K562 (cell line): ENCODE data around the gene TUBD1. TPM values are rescaled to one million over a fixed set of nuclear protein-coding genes. Genes with fewer than 3 reads are reported as not detected.

Experiments
- DMBX1 ChIP-seq: fragments of 250-450 bp; sonication (Bioruptor Pico); IDR thresholded peaks from 2 replicates; pipeline ENCODE4 v1.8.0; 2022; ENCODE audit warnings: inconsistent platforms, mild to moderate bottlenecking, moderate library complexity, borderline replicate concordance
- DNMT1 ChIP-seq: fragments of 450-650 bp; IDR thresholded peaks from 2 replicates; pipeline ENCODE4 v1.6.1; 2016; ENCODE audit warnings: antibody characterized with exemption, mild to moderate bottlenecking
- EP300 ChIP-seq: IDR thresholded peaks from 2 replicates; pipeline ENCODE4 v1.6.1; 2012; ENCODE audit warnings: low read length, improper control_type of control experiment
- HDAC3 ChIP-seq: fragments of 450-650 bp; IDR thresholded peaks from 2 replicates; pipeline ENCODE4 v1.6.1; 2018; ENCODE audit warnings: borderline replicate concordance, mild to moderate bottlenecking, moderate library complexity; ENCODE audit not compliant: partially characterized antibody
- HOXB6 ChIP-seq: fragments of 250-450 bp; sonication (Bioruptor Pico); IDR thresholded peaks from 2 replicates; pipeline ENCODE4 v1.5.1; 2022; ENCODE audit warnings: mild to moderate bottlenecking, borderline replicate concordance
- LCOR ChIP-seq: sonication (generic); formaldehyde crosslinking; IDR thresholded peaks from 2 replicates; pipeline ENCODE4 v1.8.0; 2022; ENCODE audit warnings: mild to moderate bottlenecking, missing genetic modification reagents
- MBD2 ChIP-seq: sonication (generic); IDR thresholded peaks from 2 replicates; pipeline ENCODE4 v1.6.1; 2016; ENCODE audit warnings: low read depth, borderline replicate concordance
- MXD1 ChIP-seq: fragments of 250-450 bp; sonication (Bioruptor Pico); IDR thresholded peaks from 2 replicates; pipeline ENCODE4 v1.8.0; 2021; ENCODE audit warnings: borderline replicate concordance, mild to moderate bottlenecking, moderate library complexity; ENCODE audit not compliant: poor library complexity, severe bottlenecking
- NFE2 ChIP-seq: IDR thresholded peaks from 2 replicates; pipeline ENCODE4 v1.6.1; 2014; ENCODE audit warnings: antibody characterized with exemption, low read depth
- NONO ChIP-seq, 2 experiments: fragments of 200-400 bp in 1 of 2; fragments of 450-650 bp in 1 of 2; formaldehyde crosslinking in 1 of 2; IDR thresholded peaks; 2 replicates each; pipeline ENCODE4 v1.6.1; 2017; ENCODE audit warnings: low read depth in 2 of 2, mild to moderate bottlenecking in 2 of 2, moderate library complexity in 2 of 2, low read length in 1 of 2
- POLR2AphosphoS5 ChIP-seq: IDR thresholded peaks from 2 replicates; pipeline ENCODE4 v1.6.1; 2011; ENCODE audit warnings: mild to moderate bottlenecking, low read depth, low read length, moderate library complexity; ENCODE audit not compliant: control insufficient read depth, insufficient read depth
- THAP7 ChIP-seq: fragments of 250-450 bp; sonication (Bioruptor Pico); IDR thresholded peaks from 2 replicates; pipeline ENCODE4 v1.5.0; 2021
- ZC3H8 ChIP-seq: fragments of 450-650 bp; IDR thresholded peaks from 2 replicates; pipeline ENCODE4 v1.6.1; 2017
- polyA plus RNA-seq, 8 experiments: library from polyadenylated mRNA; depleted of rRNA in 4 of 8; stranded (reverse) in 5 of 8; unstranded in 3 of 8; fragments of >200 nt; fragmentation: Nextera tagmentation in 2 of 8; fragmentation: Illumina TruSeq in 1 of 8; extraction: Ambion mirVana in 2 of 8; extraction: Trizol in 1 of 8; gene quantifications; 2 replicates each; pipeline versions ENCODE4 v1.2.1 to v1.2.3, GENCODE V29; 2011 to 2014; ENCODE audit warnings: inconsistent platforms in 1 of 8, missing spikeins in 1 of 8
- total RNA-seq, 7 experiments: library from RNA; depleted of rRNA in 6 of 7; stranded (reverse); fragments of >200 nt in 6 of 7; fragmentation: Illumina TruSeq in 2 of 7; extraction: Trizol in 2 of 7; gene quantifications; 2 replicates each; pipeline versions ENCODE4 v1.2.1 to v1.2.3, GENCODE V29; 2011 to 2021; ENCODE audit warnings: low replicate concordance in 1 of 7
- TF ChIP-seq, protein P1 (sequence below): fragments of 450-650 bp; IDR thresholded peaks from 2 replicates; pipeline ENCODE4 v1.6.1; 2014; ENCODE audit warnings: low read depth, mild to moderate bottlenecking, moderate library complexity, borderline replicate concordance
- TF ChIP-seq, protein P2 (sequence below), 2 experiments: fragments of 450-650 bp; IDR thresholded peaks; 2 replicates each; pipeline ENCODE4 v1.6.1; 2016; ENCODE audit warnings: mild to moderate bottlenecking in 2 of 2, borderline replicate concordance in 1 of 2, low read depth in 1 of 2, moderate library complexity in 1 of 2

Gene TUBD1
- total and polyA plus RNA-seq, 9 of the 15 experiments (the other 6 are each of a cell fraction or from before 2014, with no cell fraction given) = 10.8 to 35.3 (median 17.9) TPM

DNA sequence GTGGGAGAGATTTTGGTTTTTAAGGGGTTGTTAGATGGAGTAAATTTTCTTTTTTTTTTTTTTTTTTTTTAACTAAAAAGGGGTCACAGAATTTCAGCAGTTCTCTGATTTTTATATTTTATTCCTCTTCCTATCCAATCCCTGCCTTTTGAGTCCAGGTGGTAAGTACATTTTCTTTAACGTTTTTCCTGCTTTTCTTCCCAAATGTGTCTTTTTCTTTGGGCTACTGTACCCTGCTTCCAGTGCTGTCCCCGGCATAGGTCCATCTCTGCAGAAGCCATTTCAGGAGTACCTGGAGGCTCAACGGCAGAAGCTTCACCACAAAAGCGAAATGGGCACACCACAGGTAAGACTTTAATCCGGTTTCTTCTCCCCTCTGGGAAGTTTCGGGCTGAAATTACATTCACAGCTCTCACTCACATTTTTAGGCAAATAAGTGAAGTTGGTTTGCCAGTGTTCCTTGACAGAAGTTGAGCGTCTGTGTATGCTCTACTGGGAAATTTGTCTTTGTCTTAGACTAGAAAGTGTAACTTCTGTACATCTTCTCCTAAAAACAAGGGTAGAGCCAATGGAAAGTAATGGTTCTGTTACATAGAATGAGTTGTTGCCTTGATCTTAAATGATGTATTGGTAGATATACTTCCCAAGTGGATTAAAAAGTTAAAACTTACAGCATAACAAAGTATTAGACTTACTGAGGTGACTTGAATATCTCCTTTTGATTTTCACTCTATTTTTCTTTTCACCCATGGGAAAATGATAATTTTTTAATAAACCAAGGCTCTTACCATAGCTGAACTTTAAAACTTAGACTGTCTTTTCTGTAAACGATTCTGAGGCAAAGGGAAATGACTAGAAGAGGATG, 54.5 kb downstream of the TUBD1 start (continued):
- 0 out of 2 replicates have a peak, but pooled peaks have one; percentile 6 for TF ChIP-seq LCOR (CRISPR knock-in tag)
- TF ChIP-seq HDAC3 = no peak
- TF ChIP-seq DNMT1 = 0 out of 2 replicates have a peak, but pooled peaks have one; percentile 32
- TF ChIP-seq, protein P1, sequence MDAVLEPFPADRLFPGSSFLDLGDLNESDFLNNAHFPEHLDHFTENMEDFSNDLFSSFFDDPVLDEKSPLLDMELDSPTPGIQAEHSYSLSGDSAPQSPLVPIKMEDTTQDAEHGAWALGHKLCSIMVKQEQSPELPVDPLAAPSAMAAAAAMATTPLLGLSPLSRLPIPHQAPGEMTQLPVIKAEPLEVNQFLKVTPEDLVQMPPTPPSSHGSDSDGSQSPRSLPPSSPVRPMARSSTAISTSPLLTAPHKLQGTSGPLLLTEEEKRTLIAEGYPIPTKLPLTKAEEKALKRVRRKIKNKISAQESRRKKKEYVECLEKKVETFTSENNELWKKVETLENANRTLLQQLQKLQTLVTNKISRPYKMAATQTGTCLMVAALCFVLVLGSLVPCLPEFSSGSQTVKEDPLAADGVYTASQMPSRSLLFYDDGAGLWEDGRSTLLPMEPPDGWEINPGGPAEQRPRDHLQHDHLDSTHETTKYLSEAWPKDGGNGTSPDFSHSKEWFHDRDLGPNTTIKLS = no peak
- TF ChIP-seq, protein P2, sequence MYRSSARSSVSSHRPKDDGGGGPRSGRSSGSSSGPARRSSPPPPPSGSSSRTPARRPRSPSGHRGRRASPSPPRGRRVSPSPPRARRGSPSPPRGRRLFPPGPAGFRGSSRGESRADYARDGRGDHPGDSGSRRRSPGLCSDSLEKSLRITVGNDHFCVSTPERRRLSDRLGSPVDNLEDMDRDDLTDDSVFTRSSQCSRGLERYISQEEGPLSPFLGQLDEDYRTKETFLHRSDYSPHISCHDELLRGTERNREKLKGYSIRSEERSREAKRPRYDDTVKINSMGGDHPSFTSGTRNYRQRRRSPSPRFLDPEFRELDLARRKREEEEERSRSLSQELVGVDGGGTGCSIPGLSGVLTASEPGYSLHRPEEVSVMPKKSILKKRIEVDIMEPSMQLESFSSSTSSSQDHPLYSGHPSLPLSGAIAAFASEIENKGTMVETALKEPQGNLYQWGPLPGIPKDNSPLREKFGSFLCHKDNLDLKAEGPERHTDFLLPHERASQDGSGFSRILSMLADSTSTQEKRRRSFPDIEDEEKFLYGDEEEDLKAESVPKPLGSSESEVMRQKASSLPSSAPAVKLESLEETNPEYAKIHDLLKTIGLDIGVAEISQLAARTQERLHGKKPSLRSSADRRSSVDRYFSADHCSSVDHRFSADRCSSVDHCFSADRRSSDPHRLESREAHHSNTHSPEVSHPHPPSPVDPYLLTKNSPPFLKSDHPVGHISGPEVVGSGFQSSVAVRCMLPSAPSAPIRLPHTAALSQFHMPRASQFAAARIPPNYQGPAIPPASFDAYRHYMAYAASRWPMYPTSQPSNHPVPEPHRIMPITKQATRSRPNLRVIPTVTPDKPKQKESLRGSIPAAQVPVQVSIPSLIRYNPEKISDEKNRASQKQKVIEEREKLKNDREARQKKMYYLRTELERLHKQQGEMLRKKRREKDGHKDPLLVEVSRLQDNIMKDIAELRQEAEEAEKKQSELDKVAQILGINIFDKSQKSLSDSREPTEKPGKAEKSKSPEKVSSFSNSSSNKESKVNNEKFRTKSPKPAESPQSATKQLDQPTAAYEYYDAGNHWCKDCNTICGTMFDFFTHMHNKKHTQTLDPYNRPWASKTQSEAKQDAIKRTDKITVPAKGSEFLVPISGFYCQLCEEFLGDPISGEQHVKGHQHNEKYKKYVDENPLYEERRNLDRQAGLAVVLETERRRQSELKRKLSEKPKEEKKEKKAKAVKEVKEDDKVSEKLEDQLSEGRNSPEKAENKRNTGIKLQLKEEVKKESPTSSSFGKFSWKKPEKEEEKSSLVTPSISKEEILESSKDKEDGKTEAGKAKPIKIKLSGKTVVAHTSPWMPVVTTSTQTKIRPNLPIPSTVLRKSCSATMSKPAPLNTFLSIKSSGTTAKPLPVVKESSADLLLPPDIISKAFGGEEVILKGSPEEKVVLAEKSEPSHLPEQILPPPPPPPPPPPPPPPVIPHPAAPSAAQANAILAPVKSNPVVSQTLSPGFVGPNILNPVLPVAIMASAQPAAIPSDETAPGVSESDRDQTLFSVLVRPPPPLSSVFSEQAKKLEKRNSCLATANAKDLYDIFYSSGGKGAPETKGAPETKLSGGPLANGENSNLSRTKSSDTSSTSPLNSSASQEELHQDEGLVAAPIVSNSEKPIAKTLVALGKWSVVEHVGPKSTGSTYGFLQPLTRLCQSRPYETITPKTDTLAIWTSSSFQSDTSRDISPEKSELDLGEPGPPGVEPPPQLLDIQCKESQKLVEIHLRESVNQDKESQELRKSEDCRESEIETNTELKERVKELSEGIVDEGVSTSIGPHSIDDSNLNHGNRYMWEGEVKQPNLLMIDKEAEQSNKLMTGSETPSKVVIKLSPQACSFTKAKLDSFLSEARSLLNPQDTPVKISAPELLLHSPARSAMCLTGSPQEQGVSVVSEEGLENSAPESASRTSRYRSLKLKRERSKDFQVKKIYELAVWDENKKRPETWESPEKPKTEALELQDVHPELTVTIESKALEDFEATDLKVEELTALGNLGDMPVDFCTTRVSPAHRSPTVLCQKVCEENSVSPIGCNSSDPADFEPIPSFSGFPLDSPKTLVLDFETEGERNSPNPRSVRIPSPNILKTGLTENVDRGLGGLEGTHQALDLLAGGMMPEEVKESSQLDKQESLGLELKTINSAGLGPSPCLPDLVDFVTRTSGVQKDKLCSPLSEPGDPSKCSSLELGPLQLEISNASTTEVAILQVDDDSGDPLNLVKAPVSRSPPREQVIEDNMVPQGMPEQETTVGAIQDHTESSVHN (IDR thresholded peaks at IDR 0.05; ENCODE audit: borderline replicate concordance in 1 of 2, low read depth in 1 of 2) = peak in 1 of 2 experiments; percentile 16; a peak in 1 of 4 replicates
- no peak for TF ChIP-seq MXD1
- TF ChIP-seq DMBX1 (CRISPR knock-in tag) = peak; percentile 52; the same call in 1 of the 2 replicates
- no peak; a peak in 1 of 4 replicates for TF ChIP-seq NONO (IDR thresholded peaks at IDR 0.05; ENCODE audit: low read depth in 2 of 2, low read length in 1 of 2)
- TF ChIP-seq ZC3H8 = no peak
- peak; percentile 12; the same call in 1 of the 2 replicates for TF ChIP-seq POLR2AphosphoS5
- TF ChIP-seq THAP7 (CRISPR knock-in tag) = no peak
- no peak for TF ChIP-seq MBD2
- no peak for TF ChIP-seq HOXB6 (CRISPR knock-in tag)
- TF ChIP-seq NFE2 = no peak
- TF ChIP-seq EP300 = no peak
